OCI-LY3 (cell line): Measurements from ENCODE around the gene NUP188.

Source experiments
- H2AFZ ChIP-seq: fragments of 200-600, 300-600 bp; shearing (Covaris generic); 2 replicates; pipeline ENCODE4 v1.6.0; 2014; ENCODE audit warnings: antibody characterized with exemption, low read depth, low read length
- H3K27ac ChIP-seq: fragments of 200-600, 300-600 bp; sonication (generic); 2 replicates; pipeline ENCODE4 v1.5.1; 2014; ENCODE audit warnings: mild to moderate bottlenecking, low read length, moderate library complexity, mixed read lengths
- H3K27me3 ChIP-seq: fragments of 200-600, 300-600 bp; sonication (generic); 2 replicates; pipeline ENCODE4 v1.6.1; 2014; ENCODE audit warnings: low read depth, low read length, mixed read lengths
- H3K36me3 ChIP-seq: fragments of 200-600, 300-600 bp; sonication (generic); replicated peaks from 2 replicates; pipeline ENCODE3; 2014; ENCODE audit warnings: low read depth, low read length, mixed read lengths
- H3K4me1 ChIP-seq: fragments of 300-600, 200-600 bp; sonication (generic); 2 replicates; pipeline ENCODE4 v1.6.1; 2014; ENCODE audit warnings: low read length, mixed read lengths
- H3K4me2 ChIP-seq: fragments of 200-600, 300-600 bp; sonication (generic); 2 replicates; pipeline ENCODE4 v1.6.1; 2014; ENCODE audit warnings: low read length, mixed read lengths
- H3K4me3 ChIP-seq: fragments of 300-600, 200-600 bp; sonication (generic); 2 replicates; pipeline ENCODE4 v1.5.1; 2014; ENCODE audit warnings: antibody characterized with exemption, mild to moderate bottlenecking, low read length, moderate library complexity
- H3K79me2 ChIP-seq: fragments of 300-600, 200-600 bp; shearing (Covaris generic); 2 replicates; pipeline ENCODE4 v1.6.1; 2014; ENCODE audit warnings: mild to moderate bottlenecking, low read length, mixed read lengths
- H3K9ac ChIP-seq: fragments of 300-600, 200-600 bp; shearing (Covaris generic); 2 replicates; pipeline ENCODE4 v1.6.0; 2014; ENCODE audit warnings: mild to moderate bottlenecking, low read length, moderate library complexity
- H3K9me3 ChIP-seq: fragments of 200-600, 300-600 bp; shearing (Covaris generic); 2 replicates; pipeline ENCODE4 v1.6.1; 2014; ENCODE audit warnings: low read length, mixed read lengths; ENCODE audit not compliant: insufficient read depth
- H4K20me1 ChIP-seq: fragments of 200-600, 300-600 bp; sonication (generic); 2 replicates; pipeline ENCODE4 v1.6.1; 2016; ENCODE audit warnings: low read length, mixed read lengths; ENCODE audit not compliant: insufficient read depth
- EZH2phosphoT487 ChIP-seq: fragments of 200-600 bp; shearing (Covaris generic); IDR thresholded peaks from 2 replicates; pipeline ENCODE4 v1.6.1; 2018; ENCODE audit warnings: antibody characterized with exemption, mixed run types, low read depth
- TF ChIP-seq, protein P1 (sequence below): fragments of 200-600, 300-600 bp; sonication (generic); IDR thresholded peaks from 2 replicates; pipeline ENCODE4 v1.5.1; 2014; ENCODE audit warnings: antibody characterized with exemption, low read length, low read depth

NUP188 gene

DNA sequence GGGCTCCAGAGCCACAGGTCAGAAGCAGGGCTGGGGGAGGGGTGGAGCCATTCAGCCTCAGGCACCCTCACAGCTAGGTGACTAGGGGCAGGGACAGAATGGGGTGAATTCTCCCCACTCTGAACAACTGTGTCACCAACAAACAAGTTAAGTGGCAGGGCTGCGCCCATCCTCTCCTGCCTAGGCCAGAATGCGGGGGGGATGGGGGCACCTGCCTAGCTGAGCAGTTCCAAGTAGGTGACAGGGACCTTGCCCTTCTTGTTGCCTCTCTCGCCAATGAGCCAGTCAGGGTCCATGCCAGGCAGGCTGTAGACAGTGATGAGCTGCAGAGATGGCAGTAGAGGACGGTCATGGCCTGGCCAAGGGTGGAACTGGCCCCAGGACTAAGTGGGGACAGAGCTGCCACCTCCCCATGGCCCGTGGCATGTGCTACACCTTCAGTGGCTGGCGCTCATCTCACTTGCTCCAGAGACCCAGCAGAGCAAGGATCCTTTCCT lies 61.0 kb downstream of the NUP188 start:
- Histone ChIP-seq H3K27ac (no peak overlapping the region), H3K36me3 (peaks cover 25% of the 10 kb centered on the region)
- no peak for TF ChIP-seq EZH2phosphoT487
- TF ChIP-seq, protein P1, sequence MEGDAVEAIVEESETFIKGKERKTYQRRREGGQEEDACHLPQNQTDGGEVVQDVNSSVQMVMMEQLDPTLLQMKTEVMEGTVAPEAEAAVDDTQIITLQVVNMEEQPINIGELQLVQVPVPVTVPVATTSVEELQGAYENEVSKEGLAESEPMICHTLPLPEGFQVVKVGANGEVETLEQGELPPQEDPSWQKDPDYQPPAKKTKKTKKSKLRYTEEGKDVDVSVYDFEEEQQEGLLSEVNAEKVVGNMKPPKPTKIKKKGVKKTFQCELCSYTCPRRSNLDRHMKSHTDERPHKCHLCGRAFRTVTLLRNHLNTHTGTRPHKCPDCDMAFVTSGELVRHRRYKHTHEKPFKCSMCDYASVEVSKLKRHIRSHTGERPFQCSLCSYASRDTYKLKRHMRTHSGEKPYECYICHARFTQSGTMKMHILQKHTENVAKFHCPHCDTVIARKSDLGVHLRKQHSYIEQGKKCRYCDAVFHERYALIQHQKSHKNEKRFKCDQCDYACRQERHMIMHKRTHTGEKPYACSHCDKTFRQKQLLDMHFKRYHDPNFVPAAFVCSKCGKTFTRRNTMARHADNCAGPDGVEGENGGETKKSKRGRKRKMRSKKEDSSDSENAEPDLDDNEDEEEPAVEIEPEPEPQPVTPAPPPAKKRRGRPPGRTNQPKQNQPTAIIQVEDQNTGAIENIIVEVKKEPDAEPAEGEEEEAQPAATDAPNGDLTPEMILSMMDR = no peak

DNA sequence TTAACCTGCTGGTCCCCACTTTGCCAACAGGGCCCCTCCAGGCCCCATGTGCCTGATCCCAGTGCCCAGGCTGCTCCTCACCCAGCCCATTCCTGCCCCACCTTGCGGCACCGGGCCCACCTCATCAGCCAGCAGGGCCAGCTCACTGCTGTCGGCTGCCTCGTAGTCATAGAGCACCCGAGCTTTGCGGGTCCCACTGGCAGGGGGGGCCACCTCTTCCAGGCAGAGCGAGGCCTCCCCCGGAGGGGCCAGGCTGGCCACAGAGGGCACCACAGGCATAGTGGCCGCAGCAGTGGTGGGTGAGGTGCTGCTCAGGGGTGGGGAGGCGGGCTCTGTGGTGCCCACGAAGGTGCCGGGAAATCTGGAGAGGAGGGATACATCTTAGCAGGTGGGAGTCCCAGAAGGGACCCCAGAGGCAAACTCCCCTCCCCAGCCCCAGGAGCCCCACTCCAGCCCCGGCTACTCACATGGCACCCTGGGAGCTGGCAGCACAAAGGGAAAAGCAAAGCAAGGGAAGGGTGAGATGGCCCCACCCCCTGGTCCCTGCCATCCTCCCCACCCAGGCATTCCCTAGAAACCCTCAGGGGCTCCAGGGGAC lies 61.6 kb downstream of the NUP188 start:
- no peak overlapping the region for H3K27ac ChIP-seq
- TF ChIP-seq, protein P1 = no peak
- no peak for TF ChIP-seq EZH2phosphoT487
- no peak overlapping the region for H3K4me3 ChIP-seq
- H3K36me3 ChIP-seq = peaks cover 25% of the 10 kb centered on the region
- H4K20me1 ChIP-seq = no peaks in the 10 kb centered on the region
- H3K79me2 ChIP-seq = no peaks in the 10 kb centered on the region
- H3K9me3 ChIP-seq = no peaks in the 10 kb centered on the region
- no peaks in the 10 kb centered on the region for H3K4me1 ChIP-seq
- H3K9ac ChIP-seq = no peak overlapping the region
- H3K4me2 ChIP-seq = no peak overlapping the region
- no peaks in the 10 kb centered on the region for H3K27me3 ChIP-seq
- no peak overlapping the region for H2AFZ ChIP-seq

More for the DNA sequence above, 61.0 kb downstream of the NUP188 start:
- Histone ChIP-seq H3K9ac (no peak overlapping the region), H3K27me3 (no peaks in the 10 kb centered on the region), H3K4me2 (no peak overlapping the region), H3K9me3 (no peaks in the 10 kb centered on the region), H3K79me2 (no peaks in the 10 kb centered on the region), H2AFZ (no peak overlapping the region), H3K4me1 (no peaks in the 10 kb centered on the region), H3K4me3 (no peak overlapping the region), H4K20me1 (no peaks in the 10 kb centered on the region)

- peaks cover 30% of the 10 kb centered on the region for H3K36me3 ChIP-seq
Observed at GRCh38 chr9:129009584-129010141, 62.2 kb downstream of the NUP188 start.

More at GRCh38 chr9:129009584-129010141, 62.2 kb downstream of the NUP188 start:
- no peaks in the 10 kb centered on the region for H3K79me2 ChIP-seq
- H3K4me2 ChIP-seq = no peak overlapping the region
- no peaks in the 10 kb centered on the region for H3K4me1 ChIP-seq
- no peak overlapping the region for H2AFZ ChIP-seq
- H3K9ac ChIP-seq = no peak overlapping the region
- H4K20me1 ChIP-seq = no peaks in the 10 kb centered on the region
- no peaks in the 10 kb centered on the region for H3K27me3 ChIP-seq
- H3K4me3 ChIP-seq = no peak overlapping the region
- TF ChIP-seq, protein P1 = no peak
- no peak for TF ChIP-seq EZH2phosphoT487
- no peak overlapping the region for H3K27ac ChIP-seq
- H3K9me3 ChIP-seq = no peaks in the 10 kb centered on the region
